Measurements from ENCODE around the gene SLC25A26.

- TF ChIP-seq CTCF (IDR thresholded peaks at IDR 0.05) (no peak), POLR2AphosphoS5 (IDR thresholded peaks at IDR 0.05) (no peak), EP300 (IDR thresholded peaks at IDR 0.05) (no peak), POLR2A (IDR thresholded peaks at IDR 0.05) (no peak)
These were observed 82.7 kb downstream of the SLC25A26 start for GRCh38 chr3:66303491-66303901.
